OCI-M2 (cell line): Measurements from ENCODE around the gene SRRM2.

Source experiments
- DNase-seq: peaks from one replicate; lab custom pipeline; 2025; ENCODE audit not compliant: unreplicated experiment; lab: John Stamatoyannopoulos, UW

The SRRM2 gene

GRCh38 chr16:2818272-2818876 is 65.9 kb downstream of the SRRM2 start:
- no peak for DNase-seq

GRCh38 chr16:2819179-2819938 is 66.9 kb downstream of the SRRM2 start:
- no peak for DNase-seq

GRCh38 chr16:2819939-2820835 is 67.7 kb downstream of the SRRM2 start:
- DNase-seq, result no peak
